Measurements from ENCODE around the gene RUBCNL. TPM values are rescaled to one million over a fixed set of nuclear protein-coding genes. Genes with fewer than 3 reads are reported as not detected.

RUBCNL gene
- total and polyA plus RNA-seq, 2 donors (not counting 3 experiments of a cell fraction or from before 2014, with no cell fraction given): not detected

DNA sequence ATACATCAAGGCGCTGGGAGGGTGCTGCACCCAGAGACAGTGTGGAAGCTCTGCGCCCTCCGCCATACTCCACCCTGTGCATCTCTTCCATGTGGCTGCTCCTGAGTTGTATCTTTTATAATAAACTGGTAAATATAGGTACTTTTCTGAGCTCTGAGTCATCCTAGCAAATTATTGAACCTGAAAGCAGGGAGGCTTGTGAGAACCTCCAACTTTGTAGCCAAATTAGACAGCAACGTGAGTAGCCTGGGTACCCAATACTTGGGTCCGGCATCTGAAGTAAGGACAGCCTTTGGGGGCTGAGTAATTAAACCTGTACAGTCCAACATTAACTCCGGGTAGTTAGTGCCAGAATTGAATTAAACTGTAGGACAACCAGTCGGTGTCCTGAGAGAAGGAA, 57.4 kb downstream of the RUBCNL start:
- Histone ChIP-seq H3K4me3 (replicated peaks in 1 of 3; ENCODE audit: insufficient read depth in 1 of 3, low read depth in 1 of 3, low read length in 3 of 3) (no peak overlapping the region), H3K79me2 (ENCODE audit: control insufficient read depth, insufficient read depth, low read length) (no peaks in the 10 kb centered on the region), H2AFZ (ENCODE audit: low read depth, low read length) (no peak overlapping the region), H3K9ac (replicated peaks; ENCODE audit: extremely low read depth, insufficient read depth, low read length) (no peak overlapping the region), H3K27ac (ENCODE audit: insufficient read depth, low read depth, low read length) (no peak overlapping the region), H4K20me1 (replicated peaks; ENCODE audit: control insufficient read depth, extremely low read depth, insufficient read depth, low read length) (no peaks in the 10 kb centered on the region), H3K4me1 (ENCODE audit: control insufficient read depth, extremely low read depth, insufficient read depth, low read length) (no peaks in the 10 kb centered on the region), H3K9me1 (replicated peaks; ENCODE audit: control insufficient read depth, extremely low read depth, insufficient read depth, low read length) (no peaks in the 10 kb centered on the region), H3K4me2 (ENCODE audit: insufficient read depth, low read length) (no peak overlapping the region), H3K27me3 (ENCODE audit: control insufficient read depth in 2 of 2, insufficient read depth in 2 of 2, low read length in 2 of 2) (peaks cover 7 to 9% of the 10 kb centered on the region in 2 experiments), H3K36me3 (ENCODE audit: control insufficient read depth in 2 of 2, extremely low read depth in 1 of 2, insufficient read depth in 2 of 2, low read length in 2 of 2) (no peaks in the 10 kb centered on the region), H3K9me3 (replicated peaks; ENCODE audit: control insufficient read depth, insufficient read depth, low read length) (no peaks in the 10 kb centered on the region)
- TF ChIP-seq FOS (IDR thresholded peaks at IDR 0.05; ENCODE audit: borderline replicate concordance, insufficient read depth, low read length) (no peak), POLR2AphosphoS5 (IDR thresholded peaks at IDR 0.05; ENCODE audit: insufficient read depth, low read depth, low read length) (no peak), GATA2 (IDR thresholded peaks at IDR 0.05; ENCODE audit: insufficient read depth, insufficient read length, low read depth, low read length) (no peak), MYC (IDR thresholded peaks at IDR 0.05; ENCODE audit: low read depth, low read length) (no peak), JUN (IDR thresholded peaks at IDR 0.05; ENCODE audit: borderline replicate concordance, insufficient read depth, insufficient read length, low read depth) (no peak), EZH2 (IDR thresholded peaks at IDR 0.05; ENCODE audit: borderline replicate concordance, low read depth, low read length, severe bottlenecking) (no peak), POLR2A (IDR thresholded peaks at IDR 0.05; ENCODE audit: low read depth, low read length) (no peak)
- TF ChIP-seq, protein P1, sequence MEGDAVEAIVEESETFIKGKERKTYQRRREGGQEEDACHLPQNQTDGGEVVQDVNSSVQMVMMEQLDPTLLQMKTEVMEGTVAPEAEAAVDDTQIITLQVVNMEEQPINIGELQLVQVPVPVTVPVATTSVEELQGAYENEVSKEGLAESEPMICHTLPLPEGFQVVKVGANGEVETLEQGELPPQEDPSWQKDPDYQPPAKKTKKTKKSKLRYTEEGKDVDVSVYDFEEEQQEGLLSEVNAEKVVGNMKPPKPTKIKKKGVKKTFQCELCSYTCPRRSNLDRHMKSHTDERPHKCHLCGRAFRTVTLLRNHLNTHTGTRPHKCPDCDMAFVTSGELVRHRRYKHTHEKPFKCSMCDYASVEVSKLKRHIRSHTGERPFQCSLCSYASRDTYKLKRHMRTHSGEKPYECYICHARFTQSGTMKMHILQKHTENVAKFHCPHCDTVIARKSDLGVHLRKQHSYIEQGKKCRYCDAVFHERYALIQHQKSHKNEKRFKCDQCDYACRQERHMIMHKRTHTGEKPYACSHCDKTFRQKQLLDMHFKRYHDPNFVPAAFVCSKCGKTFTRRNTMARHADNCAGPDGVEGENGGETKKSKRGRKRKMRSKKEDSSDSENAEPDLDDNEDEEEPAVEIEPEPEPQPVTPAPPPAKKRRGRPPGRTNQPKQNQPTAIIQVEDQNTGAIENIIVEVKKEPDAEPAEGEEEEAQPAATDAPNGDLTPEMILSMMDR (IDR thresholded peaks at IDR 0.05; ENCODE audit: extremely low read depth in 1 of 2, insufficient read depth in 1 of 2, low read depth in 1 of 2, low read length in 2 of 2): no peak
- TF ChIP-seq, protein P2, sequence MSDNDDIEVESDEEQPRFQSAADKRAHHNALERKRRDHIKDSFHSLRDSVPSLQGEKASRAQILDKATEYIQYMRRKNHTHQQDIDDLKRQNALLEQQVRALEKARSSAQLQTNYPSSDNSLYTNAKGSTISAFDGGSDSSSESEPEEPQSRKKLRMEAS (IDR thresholded peaks at IDR 0.05; ENCODE audit: insufficient read depth, insufficient read length): no peak
- DNase-seq (ENCODE audit: low read depth, low spot score) (no peak), FAIRE-seq (no peak)
- BruUV-seq (replicated peaks): no TSS peak
- CTCF ChIA-PET: no interaction called here
- intact Hi-C loops (cut with micrococcal nuclease) (loop anchor here (10.0 kb wide), 1 partner anchor 395 kb away; no protein-coding TSS in a partner anchor), dilution Hi-C loops (cut with MboI; ENCODE audit: extremely low pct_ligation_motif_present, low sequenced_read_pairs) (no loop called here)
- POLR2A ChIA-PET: no interaction called here
